LNCaP clone FGC (cell line): ENCODE results near the gene LPCAT2.

Experiments used
- DNase-seq: peaks from one replicate; pipeline ENCODE4 v3.0.0-alpha.2; 2011; ENCODE audit warnings: low read depth
- H3K4me3 ChIP-seq: 2 replicates; pipeline ENCODE4 v1.5.1; 2011; ENCODE audit warnings: mild to moderate bottlenecking, low read depth, low read length, control low read depth
- TF ChIP-seq, protein P1 (sequence below): IDR thresholded peaks from 2 replicates; pipeline ENCODE4 v1.5.1; 2012; ENCODE audit warnings: mild to moderate bottlenecking; ENCODE audit not compliant: control insufficient read depth, insufficient read depth; ENCODE audit errors: extremely low read depth

LPCAT2 gene

DNA sequence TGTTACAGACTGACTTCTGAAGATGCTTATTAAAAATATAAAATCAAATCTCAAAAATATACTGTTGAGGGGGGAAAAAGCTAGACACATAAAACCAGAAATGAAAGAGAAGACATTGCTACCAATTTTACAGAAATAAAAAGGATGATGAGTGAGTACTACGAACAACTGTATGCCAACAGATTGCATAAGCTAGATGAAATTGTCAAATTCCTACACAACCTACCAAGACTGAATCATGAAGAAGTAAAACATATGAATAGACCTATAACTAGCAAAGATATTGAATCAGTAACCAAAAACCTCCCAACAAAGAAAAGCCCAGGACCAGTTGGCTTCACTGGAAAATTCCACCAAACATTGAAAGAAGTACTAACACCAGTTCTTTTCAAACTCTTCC lies 54.1 kb downstream of the LPCAT2 start:
- no peak overlapping the region for H3K4me3 ChIP-seq
- TF ChIP-seq, protein P1, sequence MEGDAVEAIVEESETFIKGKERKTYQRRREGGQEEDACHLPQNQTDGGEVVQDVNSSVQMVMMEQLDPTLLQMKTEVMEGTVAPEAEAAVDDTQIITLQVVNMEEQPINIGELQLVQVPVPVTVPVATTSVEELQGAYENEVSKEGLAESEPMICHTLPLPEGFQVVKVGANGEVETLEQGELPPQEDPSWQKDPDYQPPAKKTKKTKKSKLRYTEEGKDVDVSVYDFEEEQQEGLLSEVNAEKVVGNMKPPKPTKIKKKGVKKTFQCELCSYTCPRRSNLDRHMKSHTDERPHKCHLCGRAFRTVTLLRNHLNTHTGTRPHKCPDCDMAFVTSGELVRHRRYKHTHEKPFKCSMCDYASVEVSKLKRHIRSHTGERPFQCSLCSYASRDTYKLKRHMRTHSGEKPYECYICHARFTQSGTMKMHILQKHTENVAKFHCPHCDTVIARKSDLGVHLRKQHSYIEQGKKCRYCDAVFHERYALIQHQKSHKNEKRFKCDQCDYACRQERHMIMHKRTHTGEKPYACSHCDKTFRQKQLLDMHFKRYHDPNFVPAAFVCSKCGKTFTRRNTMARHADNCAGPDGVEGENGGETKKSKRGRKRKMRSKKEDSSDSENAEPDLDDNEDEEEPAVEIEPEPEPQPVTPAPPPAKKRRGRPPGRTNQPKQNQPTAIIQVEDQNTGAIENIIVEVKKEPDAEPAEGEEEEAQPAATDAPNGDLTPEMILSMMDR: no peak
- DNase-seq: no peak

DNA sequence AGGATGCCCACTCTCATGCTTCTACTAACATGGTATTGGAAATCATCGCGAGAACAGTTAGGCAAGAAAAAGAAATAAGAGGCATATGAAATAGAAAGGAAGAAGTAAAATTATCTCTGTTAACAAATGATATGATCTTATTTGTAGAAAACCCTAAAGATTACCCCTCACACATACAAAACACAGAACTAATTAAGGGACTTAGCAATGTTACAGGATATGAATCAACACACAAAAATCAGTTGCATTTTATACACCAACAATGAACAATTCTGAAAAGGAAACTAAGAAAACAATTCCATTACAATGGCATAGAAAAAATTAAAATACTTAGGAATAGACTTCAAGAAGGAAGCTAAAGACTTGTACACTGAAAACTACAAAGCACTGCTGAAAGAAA lies 54.9 kb downstream of the LPCAT2 start:
- no peak for DNase-seq
- no peak overlapping the region for H3K4me3 ChIP-seq
- TF ChIP-seq, protein P1: no peak

- TF ChIP-seq, protein P1: no peak
- no peak for DNase-seq
- H3K4me3 ChIP-seq: no peak overlapping the region
These were observed 56.2 kb downstream of the LPCAT2 start for GRCh38 chr16:55565086-55565485.

GRCh38 chr16:55566432-55567175 lies 57.7 kb downstream of the LPCAT2 start, which contains the start of gene CAPNS2:
Gene CAPNS2, plus strand, starts transcription at chr16:55566684. Its CDS starts 73 bp downstream, at chr16:55566757.
- TF ChIP-seq, protein P1: no peak
- H3K4me3 ChIP-seq: no peak within 1 kb of the TSS
- DNase-seq: no peak

DNA sequence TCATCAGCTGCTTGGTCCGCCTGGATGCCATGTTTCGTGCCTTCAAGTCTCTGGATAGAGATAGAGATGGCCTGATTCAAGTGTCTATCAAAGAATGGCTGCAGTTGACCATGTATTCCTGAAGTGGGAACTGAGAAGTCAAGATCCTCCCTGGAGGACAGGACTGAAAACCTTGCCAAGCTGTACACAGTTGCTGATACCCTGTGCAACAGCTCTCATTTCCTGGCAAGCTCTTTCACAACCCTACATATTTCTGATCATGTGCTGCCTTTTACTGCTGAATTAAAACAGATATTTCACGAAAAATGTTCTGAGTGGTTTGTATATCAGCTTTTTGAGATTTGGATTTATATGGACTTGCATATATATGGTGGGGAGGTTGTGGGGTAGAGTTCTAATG lies 58.5 kb downstream of the LPCAT2 start:
- no peak for DNase-seq
- TF ChIP-seq, protein P1: no peak
- no peak overlapping the region for H3K4me3 ChIP-seq

GRCh38 chr16:55568207-55568606 lies 59.3 kb downstream of the LPCAT2 start:
- no peak for DNase-seq
- H3K4me3 ChIP-seq: no peak overlapping the region
- TF ChIP-seq, protein P1: no peak

GRCh38 chr16:55569025-55569424 lies 60.2 kb downstream of the LPCAT2 start:
- H3K4me3 ChIP-seq: no peak overlapping the region
- TF ChIP-seq, protein P1: no peak
- DNase-seq: no peak
